GM18951 (cell line): ENCODE data around the gene DOCK8.

Source experiments
- POLR2A ChIP-seq: IDR thresholded peaks from 4 replicates; pipeline ENCODE4 v1.6.1; 2011; ENCODE audit warnings: mild to moderate bottlenecking; ENCODE audit not compliant: insufficient read length, insufficient read depth; ENCODE audit errors: extremely low read depth
- in situ Hi-C: fragments of 300-500 bp; cut with MboI; formaldehyde crosslinking; loops from one replicate; pipeline ENCODE4 v1.12.0; 2022; ENCODE audit warnings: low sequenced_read_pairs, mixed read lengths, inconsistent platforms; ENCODE audit not compliant: unreplicated experiment

Gene DOCK8

GRCh38 chr9:363274-363612 is 148.6 kb downstream of the DOCK8 start:
- in situ Hi-C loops: no loop called here

GRCh38 chr9:365436-365835 is 150.8 kb downstream of the DOCK8 start:
- no peak for TF ChIP-seq POLR2A
- in situ Hi-C loops: no loop called here

More at GRCh38 chr9:363274-363612, 148.6 kb downstream of the DOCK8 start:
- TF ChIP-seq POLR2A: no peak

- in situ Hi-C loops: no loop called here
- no peak for TF ChIP-seq POLR2A
These were observed 152.0 kb downstream of the DOCK8 start for GRCh38 chr9:366620-367019.

- in situ Hi-C loops: no loop called here
- no peak for TF ChIP-seq POLR2A
These were observed 155.4 kb downstream of the DOCK8 start for GRCh38 chr9:370086-370485.

- no peak for TF ChIP-seq POLR2A
- in situ Hi-C loops: no loop called here
These were observed 156.7 kb downstream of the DOCK8 start for GRCh38 chr9:371349-371748.

GRCh38 chr9:372128-372527 is 157.5 kb downstream of the DOCK8 start:
- no peak for TF ChIP-seq POLR2A
- in situ Hi-C loops: no loop called here

- in situ Hi-C loops: no loop called here
These were observed 159.1 kb downstream of the DOCK8 start for GRCh38 chr9:373759-374206.

GRCh38 chr9:374736-375135 is 160.1 kb downstream of the DOCK8 start:
- in situ Hi-C loops: no loop called here
- no peak for TF ChIP-seq POLR2A

More at GRCh38 chr9:373759-374206, 159.1 kb downstream of the DOCK8 start:
- no peak for TF ChIP-seq POLR2A

GRCh38 chr9:376115-376514 is 161.4 kb downstream of the DOCK8 start:
- TF ChIP-seq POLR2A: no peak
- in situ Hi-C loops: no loop called here

- in situ Hi-C loops: no loop called here
- no peak for TF ChIP-seq POLR2A
These were observed 163.6 kb downstream of the DOCK8 start for GRCh38 chr9:378263-378662.

GRCh38 chr9:382383-382782 is 167.7 kb downstream of the DOCK8 start:
- in situ Hi-C loops: no loop called here

GRCh38 chr9:385818-386398 is 171.2 kb downstream of the DOCK8 start:
- no peak for TF ChIP-seq POLR2A
- in situ Hi-C loops: no loop called here

More at GRCh38 chr9:382383-382782, 167.7 kb downstream of the DOCK8 start:
- TF ChIP-seq POLR2A: no peak

- no peak for TF ChIP-seq POLR2A
- in situ Hi-C loops: no loop called here
These were observed 174.5 kb downstream of the DOCK8 start for GRCh38 chr9:389159-389558.

- in situ Hi-C loops: no loop called here
- TF ChIP-seq POLR2A: no peak
These were observed 175.1 kb downstream of the DOCK8 start for GRCh38 chr9:389758-390157.

- in situ Hi-C loops: no loop called here
- TF ChIP-seq POLR2A: no peak
These were observed 177.6 kb downstream of the DOCK8 start for GRCh38 chr9:392077-392804.
